Stimulated activated naive CD8-positive, alpha-beta T cell treated with anti-CD3 and anti-CD28 coated beads, Interleukin-15, amount 100 ng/mL, for 72 hours (primary cell): Measurements from ENCODE around the gene MTHFD1L.
A peak's percentile ranks its signal among the peaks of the same experiment; 100 is the strongest.

Source experiments
- ATAC-seq: fragments of 150-1000 bp; cut with Tn5 transposase; 2 replicates; pipeline ENCODE4 v1.10.0; 2021; ENCODE audit warnings: mild to moderate bottlenecking, moderate library complexity
- DNase-seq, 2 donors: peaks; one replicate each; pipeline ENCODE4 v3.0.0; 2021 to 2022
- H3K27ac Mint-ChIP-seq, 2 donors: one replicate each; pipeline ENCODE4 v1.8.0; 2022; ENCODE audit warnings: mild to moderate bottlenecking in 2 of 2, mixed read lengths in 2 of 2, moderate library complexity in 2 of 2
- H3K27me3 Mint-ChIP-seq: one replicate; pipeline ENCODE4 v1.8.0; 2022; ENCODE audit warnings: mixed read lengths
- H3K4me1 Mint-ChIP-seq: one replicate; pipeline ENCODE4 v1.8.0; 2022; ENCODE audit warnings: mild to moderate bottlenecking, mixed read lengths
- H3K4me3 Mint-ChIP-seq, 2 donors: one replicate each; pipeline ENCODE4 v1.8.0; 2022; ENCODE audit warnings: mild to moderate bottlenecking in 2 of 2, mixed read lengths in 2 of 2, moderate library complexity in 1 of 2
- H3K9me3 Mint-ChIP-seq, 2 donors: one replicate each; pipeline ENCODE4 v1.8.0; 2022; ENCODE audit warnings: mixed read lengths in 2 of 2

The MTHFD1L gene

DNA sequence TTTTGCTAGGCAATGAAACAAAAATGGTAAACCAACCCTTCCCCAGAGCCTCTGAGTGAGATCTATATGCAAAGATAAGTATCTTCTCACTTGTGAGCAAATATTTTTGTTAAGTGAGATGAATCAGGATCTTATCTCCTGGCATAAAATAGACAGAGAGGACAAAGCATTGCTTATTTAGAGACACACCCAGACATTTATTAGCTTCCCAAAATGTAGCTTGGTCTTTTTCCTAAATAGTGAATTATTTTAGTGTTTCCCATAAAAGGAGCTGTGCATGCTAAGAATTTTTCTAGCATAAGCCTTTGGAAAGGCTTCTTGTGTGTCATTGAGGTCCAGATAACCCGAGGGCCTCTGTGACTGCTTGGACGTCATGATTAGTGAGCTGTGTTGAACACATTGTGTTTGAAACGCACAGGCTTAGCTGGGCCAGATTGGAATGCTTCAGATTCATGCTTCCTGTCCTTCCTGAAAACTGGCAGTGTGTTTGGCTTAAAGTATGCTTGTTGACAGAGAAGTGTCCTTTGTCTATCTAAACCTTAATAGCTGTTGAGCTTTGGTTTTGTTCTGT, 16.5 kb downstream of the MTHFD1L start:
- no peak for DNase-seq
- H3K27ac Mint-ChIP-seq: no peak overlapping the region

DNA sequence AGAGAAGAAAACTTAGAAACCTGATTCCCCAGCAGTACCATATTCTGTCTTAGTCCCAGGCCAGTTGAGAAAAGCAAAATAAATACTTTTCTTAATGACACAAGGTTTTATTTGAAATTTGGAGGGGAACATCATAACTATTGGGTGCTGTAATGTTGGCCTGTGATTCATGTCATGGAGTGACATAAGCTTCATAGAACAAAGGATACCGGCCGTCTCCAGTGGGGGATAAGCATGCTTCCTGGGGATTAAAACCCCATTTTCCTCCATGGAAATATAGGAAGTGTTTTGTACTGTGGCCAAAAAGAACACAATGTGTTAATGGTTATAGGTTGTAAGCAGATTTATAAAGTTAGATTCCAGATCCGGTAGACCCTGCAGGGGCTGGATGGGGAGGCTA, 18.0 kb downstream of the MTHFD1L start:
- Mint-ChIP-seq H3K4me3 (no peak overlapping the region), H3K27me3 (no peaks in the 10 kb centered on the region)
- no peak for ATAC-seq

More for the DNA sequence above, 16.5 kb downstream of the MTHFD1L start:
- no peaks in the 10 kb centered on the region for H3K27me3 Mint-ChIP-seq
- no peak for ATAC-seq
- H3K9me3 Mint-ChIP-seq: no peaks in the 10 kb centered on the region
- no peaks in the 10 kb centered on the region for H3K4me1 Mint-ChIP-seq
- H3K4me3 Mint-ChIP-seq: no peak overlapping the region

DNA sequence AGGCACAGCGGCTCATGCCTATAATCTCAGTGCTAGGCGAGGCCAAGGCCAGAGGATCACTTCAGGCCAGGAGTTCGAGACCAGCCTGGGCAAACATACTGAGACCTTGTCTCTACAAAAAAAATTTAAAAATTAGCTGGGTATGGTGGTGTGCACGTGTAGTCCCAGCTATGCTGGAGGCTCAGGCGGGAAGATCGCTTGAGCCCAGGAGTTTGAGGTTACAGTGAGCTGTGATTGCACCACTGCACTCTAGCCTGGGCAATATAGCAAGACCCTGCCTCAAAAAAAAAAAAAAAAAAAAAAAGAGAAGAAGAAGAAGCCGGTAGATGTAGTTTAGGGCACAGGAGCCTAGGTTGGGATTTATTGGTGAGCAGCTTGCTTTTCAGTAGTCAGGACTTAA, 20.7 kb downstream of the MTHFD1L start:
- Mint-ChIP-seq H3K27me3 (no peaks in the 10 kb centered on the region), H3K4me1 (no peaks in the 10 kb centered on the region)

More for the DNA sequence above, 18.0 kb downstream of the MTHFD1L start:
- Mint-ChIP-seq H3K9me3 (no peaks in the 10 kb centered on the region), H3K4me1 (no peaks in the 10 kb centered on the region), H3K27ac (no peak overlapping the region)
- DNase-seq: no peak

DNA sequence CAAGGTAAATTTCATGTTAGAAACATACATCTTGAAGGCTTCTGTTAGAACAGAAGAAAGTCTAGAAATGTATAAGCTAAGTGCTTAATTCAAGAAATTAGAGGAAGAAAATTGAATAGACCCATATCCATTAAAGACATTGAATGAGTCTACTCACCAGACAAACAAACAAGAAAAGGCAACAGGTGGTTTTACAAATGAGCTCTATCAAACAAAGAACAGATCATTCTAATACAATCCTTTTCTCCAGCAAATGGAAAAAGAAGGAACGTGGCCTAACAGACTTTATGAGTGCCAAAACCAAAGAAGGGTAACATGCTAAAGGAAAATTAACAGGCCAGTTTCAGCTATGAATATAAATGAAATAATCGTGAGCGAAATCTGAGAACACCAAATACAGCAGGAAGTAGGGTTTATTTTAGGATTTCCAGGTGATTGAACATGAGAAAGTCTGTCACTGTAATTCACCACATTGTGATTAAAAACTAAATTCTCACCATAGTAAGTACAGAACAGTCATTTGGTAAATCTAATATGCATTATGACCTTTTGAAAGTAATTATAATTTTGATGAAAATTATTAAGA, 22.6 kb downstream of the MTHFD1L start:
- H3K4me1 Mint-ChIP-seq: no peaks in the 10 kb centered on the region
- H3K4me3 Mint-ChIP-seq: no peak overlapping the region
- ATAC-seq: no peak
- no peak for DNase-seq
- no peaks in the 10 kb centered on the region for H3K9me3 Mint-ChIP-seq
- no peaks in the 10 kb centered on the region for H3K27me3 Mint-ChIP-seq
- no peak overlapping the region for H3K27ac Mint-ChIP-seq

More for the DNA sequence above, 20.7 kb downstream of the MTHFD1L start:
- no peak for DNase-seq
- Mint-ChIP-seq H3K27ac (no peak overlapping the region), H3K9me3 (no peaks in the 10 kb centered on the region), H3K4me3 (no peak overlapping the region)
- ATAC-seq: no peak

DNA sequence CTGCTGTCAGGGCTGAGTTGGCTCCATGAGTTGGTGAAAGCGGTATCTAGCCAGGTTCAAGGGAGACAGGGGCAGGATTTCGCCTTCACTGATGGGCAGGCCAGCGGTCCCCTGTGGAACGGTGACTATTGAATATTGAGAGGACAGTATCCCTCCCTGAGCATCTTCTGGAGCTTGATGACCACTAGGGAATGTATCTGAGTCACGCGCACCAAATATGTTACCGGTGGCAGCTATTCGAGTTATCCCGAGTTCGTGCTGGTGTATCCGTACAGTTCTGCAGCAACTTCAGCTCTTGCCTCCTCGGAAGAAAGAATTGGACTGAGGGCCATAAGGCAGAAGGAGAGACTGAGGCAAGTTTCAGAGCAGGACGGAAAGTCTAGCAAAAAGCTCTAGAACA, 24.8 kb downstream of the MTHFD1L start:
- ATAC-seq: no peak
- no peak for DNase-seq
- H3K27ac Mint-ChIP-seq: no peak overlapping the region
- H3K4me1 Mint-ChIP-seq: peaks cover 21% of the 10 kb centered on the region
- H3K27me3 Mint-ChIP-seq: no peaks in the 10 kb centered on the region
- no peak overlapping the region for H3K4me3 Mint-ChIP-seq
- no peaks in the 10 kb centered on the region for H3K9me3 Mint-ChIP-seq

DNA sequence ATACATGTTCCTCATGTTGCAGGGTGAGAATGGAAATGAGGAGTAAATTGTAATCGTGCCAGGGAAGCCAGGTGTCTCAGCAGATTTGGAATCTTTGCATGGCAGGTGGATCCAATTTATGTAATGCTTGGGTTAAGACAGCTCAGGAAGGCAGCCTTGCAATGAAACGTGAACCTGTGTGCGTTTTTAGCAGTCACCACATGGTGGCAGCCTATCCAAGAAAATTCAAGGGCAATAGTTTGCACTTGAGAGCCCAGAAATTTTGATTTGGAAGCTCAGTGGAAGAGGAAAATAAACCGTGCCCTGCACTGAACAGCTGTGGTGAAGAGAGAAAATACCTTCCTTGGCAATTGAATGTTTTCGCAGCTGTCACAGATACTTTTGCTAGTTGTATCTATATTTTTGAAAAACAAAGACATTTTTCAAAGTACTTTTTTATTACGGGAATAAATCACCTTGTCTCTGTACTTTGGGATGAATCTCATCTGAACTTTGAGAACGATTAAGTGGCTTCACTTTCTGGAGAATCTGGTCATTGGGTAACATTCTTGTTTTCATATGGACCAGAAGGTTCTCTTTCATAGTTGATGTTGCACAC, 26.5 kb downstream of the MTHFD1L start:
- H3K27ac Mint-ChIP-seq: no peak overlapping the region
- peak; percentile 71 for ATAC-seq
- peaks cover 33% of the 10 kb centered on the region for H3K4me1 Mint-ChIP-seq
- no peaks in the 10 kb centered on the region for H3K27me3 Mint-ChIP-seq
- no peaks in the 10 kb centered on the region for H3K9me3 Mint-ChIP-seq
- peak; percentile 38 to 39 for DNase-seq
- no peak overlapping the region for H3K4me3 Mint-ChIP-seq

DNA sequence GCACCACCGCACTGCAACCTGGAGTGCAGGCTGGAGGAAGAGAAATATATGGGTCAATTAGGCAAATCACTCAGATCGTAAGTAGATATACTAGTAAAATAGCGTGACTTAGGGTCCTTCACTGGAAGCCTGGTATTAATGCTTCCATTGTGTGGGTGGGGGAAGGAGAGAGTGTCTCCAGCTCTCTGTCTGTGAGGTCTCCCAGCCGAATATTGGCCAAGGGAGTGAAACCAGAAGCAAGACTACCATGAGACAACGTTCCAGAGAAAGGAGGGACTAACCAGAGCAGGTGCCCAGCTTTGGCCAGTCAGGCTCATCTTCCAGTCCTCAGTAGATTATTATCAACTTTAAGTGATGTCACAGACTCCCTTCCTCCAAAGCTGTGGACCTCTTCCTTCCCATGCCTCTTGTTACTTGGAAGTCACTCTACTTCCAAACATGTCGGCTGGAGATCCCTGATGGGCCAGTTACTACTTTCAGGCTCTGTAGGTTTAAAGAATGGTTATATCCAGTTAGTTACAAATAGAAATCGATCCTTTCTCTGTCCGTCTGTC, 28.8 kb downstream of the MTHFD1L start:
- Mint-ChIP-seq H3K27me3 (no peaks in the 10 kb centered on the region), H3K4me1 (peaks cover 33% of the 10 kb centered on the region), H3K9me3 (no peaks in the 10 kb centered on the region), H3K4me3 (no peak overlapping the region), H3K27ac (peak overlapping the region in 1 of 2 donors; percentile 65)
- DNase-seq (no peak), ATAC-seq (no peak)

DNA sequence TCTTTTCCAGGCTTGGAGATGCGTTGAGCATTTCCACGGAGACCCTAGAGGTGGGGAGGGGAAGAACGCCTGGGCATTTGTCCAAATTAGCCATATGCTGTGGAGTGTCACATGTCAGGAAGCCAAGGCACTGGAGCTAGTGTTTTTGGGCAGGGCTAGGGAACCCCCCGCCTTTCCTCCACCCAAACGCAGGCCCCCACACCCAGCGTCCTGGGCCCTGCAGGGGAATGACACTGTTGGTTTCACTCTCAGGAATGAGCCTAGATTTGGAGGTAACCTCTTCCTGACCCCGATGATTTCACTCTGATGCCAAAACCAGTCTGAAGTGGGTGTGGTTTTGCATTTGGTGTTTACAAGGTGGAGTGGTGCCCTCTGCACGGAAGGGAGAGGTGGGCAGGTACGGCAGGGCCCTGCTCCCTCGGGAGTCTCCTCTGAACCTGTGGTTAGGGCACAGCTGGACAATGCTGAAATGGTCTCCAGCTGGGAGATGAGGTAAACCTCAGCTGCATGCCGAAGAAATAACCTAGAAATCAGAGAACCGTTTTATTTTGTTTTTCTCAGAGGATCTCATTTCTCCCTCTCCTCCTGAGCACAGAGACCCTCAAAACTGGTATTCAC, 29.5 kb downstream of the MTHFD1L start:
- peak; percentile 78 for ATAC-seq
- Mint-ChIP-seq H3K4me1 (peaks cover 33% of the 10 kb centered on the region), H3K9me3 (no peaks in the 10 kb centered on the region), H3K27ac (peak overlapping the region; percentile 31 to 59), H3K27me3 (no peaks in the 10 kb centered on the region), H3K4me3 (peak overlapping the region in 1 of 2 donors; percentile 50)
- peak in 1 of 2 donors; percentile 5 for DNase-seq

DNA sequence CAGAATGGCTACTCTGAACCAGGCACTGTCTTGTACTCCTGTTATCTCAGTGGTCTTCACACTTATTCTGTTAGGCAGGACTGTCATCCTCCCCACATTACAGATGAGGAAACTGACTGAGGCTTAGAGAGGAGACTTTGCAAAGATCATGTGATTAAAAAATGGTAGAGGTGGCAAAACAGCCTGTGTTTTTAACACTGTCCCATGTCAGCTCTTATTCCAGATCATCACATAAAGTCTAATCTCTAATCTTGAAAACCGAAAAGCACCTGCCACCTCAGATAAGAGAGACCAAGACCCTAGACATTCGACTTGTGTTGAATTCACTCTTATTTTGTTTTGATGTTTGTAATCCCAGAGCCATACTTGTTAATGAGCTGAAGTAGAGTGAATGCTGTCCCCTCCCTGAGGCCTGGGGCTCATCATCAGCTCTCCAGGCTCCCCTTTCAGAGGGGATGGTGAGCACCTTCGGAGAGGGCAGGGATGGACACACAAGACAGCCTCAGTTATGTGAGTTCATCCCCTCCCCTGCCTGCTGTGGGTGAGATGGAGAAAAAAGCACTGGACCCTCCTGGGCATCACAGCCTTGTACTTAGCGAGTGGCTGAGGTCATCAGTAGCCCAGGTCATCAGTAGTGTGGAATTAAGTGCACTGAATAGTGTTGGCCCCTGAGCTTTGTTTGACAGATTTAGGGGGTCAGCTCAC, 30.6 kb downstream of the MTHFD1L start:
- Mint-ChIP-seq H3K27ac (no peak overlapping the region), H3K4me1 (peaks cover 33% of the 10 kb centered on the region), H3K27me3 (no peaks in the 10 kb centered on the region), H3K9me3 (no peaks in the 10 kb centered on the region), H3K4me3 (no peak overlapping the region)
- DNase-seq (no peak), ATAC-seq (no peak)

DNA sequence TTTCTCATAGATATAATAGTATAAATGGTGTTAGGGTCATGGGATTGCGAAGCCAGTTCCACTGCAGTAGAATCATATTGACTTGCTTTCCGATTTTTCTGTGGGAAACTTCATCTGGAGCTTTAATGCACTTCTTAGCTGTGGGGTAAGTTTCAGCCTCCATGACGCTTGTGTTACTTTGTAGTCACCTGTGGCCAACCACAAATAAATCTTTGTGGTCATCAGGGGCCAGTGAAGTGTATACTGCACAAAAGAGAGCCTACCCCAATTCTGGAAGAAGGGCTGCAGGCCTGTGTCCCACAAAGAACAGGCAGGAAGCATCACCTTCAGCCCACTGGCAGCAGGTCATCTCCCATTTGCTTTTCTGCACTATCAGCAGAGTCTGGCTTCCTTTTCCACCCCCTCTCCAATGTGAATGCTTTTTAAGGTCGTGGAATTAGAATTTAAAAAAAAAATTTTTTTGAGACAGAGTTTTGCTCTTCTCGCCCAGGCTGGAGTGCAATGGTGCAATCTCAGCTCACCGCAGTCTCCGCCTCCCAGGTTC, 32.0 kb downstream of the MTHFD1L start:
- H3K4me3 Mint-ChIP-seq: no peak overlapping the region
- no peak overlapping the region for H3K27ac Mint-ChIP-seq
- ATAC-seq (no peak), DNase-seq (no peak)
- no peaks in the 10 kb centered on the region for H3K9me3 Mint-ChIP-seq
- no peaks in the 10 kb centered on the region for H3K27me3 Mint-ChIP-seq
- H3K4me1 Mint-ChIP-seq: peaks cover 33% of the 10 kb centered on the region

DNA sequence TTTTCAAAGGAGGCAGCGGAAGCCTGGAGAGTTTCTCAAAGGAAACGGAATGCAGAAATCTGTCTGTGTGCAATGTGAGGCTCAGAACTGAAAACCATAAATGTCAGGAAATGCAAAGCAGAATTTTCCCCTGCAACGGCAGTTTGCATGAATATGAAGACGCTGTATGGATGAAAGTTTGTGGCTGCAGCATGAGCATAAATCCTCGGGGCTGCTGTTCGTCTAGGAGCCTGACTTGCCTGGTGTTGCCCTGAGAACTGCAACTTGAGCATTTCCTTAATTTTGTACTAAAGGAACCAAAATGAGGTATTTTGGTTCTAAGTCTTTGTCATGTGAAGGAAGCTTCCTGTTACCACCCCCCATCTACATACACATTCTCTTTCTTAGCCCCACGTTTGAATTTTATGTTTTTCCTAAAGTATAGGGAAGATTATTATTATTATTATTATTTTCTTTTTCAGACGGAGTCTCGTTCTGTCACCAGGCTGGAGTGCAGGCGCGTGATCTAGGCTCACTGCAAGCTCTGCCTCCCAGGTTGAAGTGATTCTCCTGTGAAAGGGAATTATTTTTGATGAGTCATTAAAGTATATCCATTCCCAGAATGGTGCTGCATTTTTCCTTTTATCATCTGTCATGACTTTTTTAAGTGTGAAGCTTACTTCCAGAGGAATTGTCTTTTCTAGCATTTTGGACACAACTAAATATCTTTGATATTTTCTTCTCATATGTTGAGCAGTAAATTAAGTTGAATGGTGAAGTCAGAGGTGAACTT, 33.1 kb downstream of the MTHFD1L start:
- H3K9me3 Mint-ChIP-seq: no peaks in the 10 kb centered on the region
- peaks cover 30% of the 10 kb centered on the region for H3K4me1 Mint-ChIP-seq
- no peak overlapping the region for H3K27ac Mint-ChIP-seq
- no peak for ATAC-seq
- no peak for DNase-seq
- H3K27me3 Mint-ChIP-seq: no peaks in the 10 kb centered on the region
- no peak overlapping the region for H3K4me3 Mint-ChIP-seq

DNA sequence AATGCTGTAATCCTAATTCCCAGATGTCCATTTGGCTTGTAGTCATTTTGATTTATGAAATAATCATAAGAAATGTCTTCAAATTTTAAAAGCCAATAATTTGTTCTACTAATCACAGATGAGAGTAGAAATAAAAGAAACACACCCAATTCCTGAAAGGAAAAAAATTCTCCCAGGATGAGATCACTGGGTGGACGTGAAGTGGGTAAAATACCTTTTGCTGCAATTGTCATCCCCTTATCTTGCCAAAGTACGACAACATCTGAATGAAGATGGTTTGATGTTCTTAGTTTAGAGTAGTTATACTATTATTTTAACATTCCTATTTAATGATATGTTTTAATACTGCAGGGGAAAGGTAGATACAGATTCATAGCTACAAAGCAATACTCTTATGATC, 33.7 kb downstream of the MTHFD1L start:
- Mint-ChIP-seq H3K27ac (no peak overlapping the region), H3K9me3 (no peaks in the 10 kb centered on the region), H3K4me1 (peaks cover 23% of the 10 kb centered on the region), H3K4me3 (no peak overlapping the region), H3K27me3 (no peaks in the 10 kb centered on the region)
- DNase-seq: no peak
- ATAC-seq: no peak

DNA sequence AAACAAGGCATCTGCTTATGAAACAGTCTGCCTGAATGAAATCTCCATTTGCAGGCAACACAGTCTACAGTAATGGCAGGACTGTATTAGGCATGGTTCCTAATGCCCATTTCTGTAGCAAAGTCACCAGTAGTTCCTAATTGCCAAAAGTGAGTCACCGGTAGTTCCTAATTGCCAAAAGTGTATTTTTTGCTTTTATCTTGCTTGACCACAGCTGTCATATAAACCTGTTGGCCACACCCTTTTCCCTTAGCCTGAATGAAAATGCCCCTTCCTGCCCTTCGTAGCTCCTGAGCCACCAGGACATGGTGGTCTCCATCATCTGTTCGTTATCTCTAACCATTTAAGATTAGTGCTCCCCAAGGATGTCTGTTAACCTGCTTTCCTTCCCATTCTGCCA, 34.5 kb downstream of the MTHFD1L start:
- no peak overlapping the region for H3K27ac Mint-ChIP-seq
- no peak overlapping the region for H3K4me3 Mint-ChIP-seq
- H3K9me3 Mint-ChIP-seq: no peaks in the 10 kb centered on the region
- H3K27me3 Mint-ChIP-seq: no peaks in the 10 kb centered on the region
- ATAC-seq (no peak), DNase-seq (no peak)
- H3K4me1 Mint-ChIP-seq: peaks cover 15% of the 10 kb centered on the region

DNA sequence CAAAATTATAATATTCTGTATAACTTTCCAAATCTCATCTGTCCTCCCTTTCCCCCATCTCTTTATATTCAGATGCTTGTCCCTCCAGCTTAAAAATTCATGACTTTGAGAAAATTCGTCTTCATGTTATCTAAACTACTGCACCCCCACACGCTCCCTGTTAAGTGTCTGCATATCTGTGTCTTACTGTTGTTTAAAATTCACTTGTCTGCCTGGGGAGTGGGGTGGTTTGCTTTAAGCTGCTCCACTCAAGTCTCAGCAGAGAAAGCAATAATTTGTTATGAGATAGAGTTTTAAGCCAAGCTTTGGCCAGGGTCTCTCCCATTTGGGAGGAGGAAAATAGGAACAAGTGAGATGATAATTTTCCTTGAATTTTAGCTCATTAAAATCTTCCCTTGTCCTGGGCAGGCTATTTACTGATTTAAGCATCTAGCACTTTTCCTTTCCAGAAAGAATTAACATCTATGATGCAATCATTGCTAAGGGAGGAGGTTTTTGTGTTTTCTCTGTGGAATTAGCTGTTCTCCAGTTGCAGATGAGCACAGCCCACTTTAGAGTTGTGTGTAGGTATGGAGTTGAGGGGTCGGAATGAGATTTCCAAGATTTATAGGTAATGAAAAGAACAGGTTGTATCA, 36.8 kb downstream of the MTHFD1L start:
- no peak overlapping the region for H3K27ac Mint-ChIP-seq

More for the DNA sequence above, 36.8 kb downstream of the MTHFD1L start:
- Mint-ChIP-seq H3K9me3 (no peaks in the 10 kb centered on the region), H3K4me1 (no peaks in the 10 kb centered on the region), H3K27me3 (no peaks in the 10 kb centered on the region), H3K4me3 (no peak overlapping the region)
- no peak for ATAC-seq
- no peak for DNase-seq
